DND-41 (cell line): Measurements from ENCODE around the gene SNCA.

Source experiments
- CTCF ChIP-seq: IDR thresholded peaks from 2 replicates; pipeline ENCODE4 v1.5.1; 2012; ENCODE audit warnings: borderline replicate concordance, low read length, moderate library complexity, mild to moderate bottlenecking; ENCODE audit not compliant: poor library complexity, severe bottlenecking; ENCODE audit errors: extremely low read depth
- EZH2 ChIP-seq: IDR thresholded peaks from 3 replicates; pipeline ENCODE4 v1.6.1; 2012; ENCODE audit warnings: borderline replicate concordance, low read depth, mild to moderate bottlenecking, moderate library complexity, low read length, inconsistent platforms; ENCODE audit not compliant: severe bottlenecking

- TF ChIP-seq EZH2: no peak
- no peak for TF ChIP-seq CTCF
Measured at GRCh38 chr4:89752932-89753598, 83.9 kb downstream of the SNCA start.
